Mesenchymal stem cell (in vitro differentiated cells and primary cell): ENCODE results near the gene TOR4A.
"Not testable (repeated sequence)": the region's sequence is repeated elsewhere in the genome, so short reads cannot be mapped to it uniquely, and the experiment has no call there.

Source experiments
- DNase-seq: peaks from one replicate; pipeline ENCODE4 v3.0.0-alpha.2; 2013
- H2AFZ ChIP-seq: one replicate; pipeline ENCODE4 v1.6.1; 2013; ENCODE audit warnings: low read depth, mild to moderate bottlenecking, control low read depth, inconsistent platforms, low read length, moderate library complexity
- H2AK5ac ChIP-seq: 2 replicates; pipeline ENCODE4 v1.6.1; 2013; ENCODE audit warnings: low read length, moderate library complexity, mild to moderate bottlenecking, inconsistent platforms; ENCODE audit not compliant: severe bottlenecking
- H2BK120ac ChIP-seq: one replicate; pipeline ENCODE4 v1.6.1; 2013; ENCODE audit warnings: low read depth, mild to moderate bottlenecking, inconsistent platforms, low read length, moderate library complexity
- H2BK12ac ChIP-seq, 2 experiments: one replicate each; pipeline ENCODE4 v1.6.1; 2013; ENCODE audit warnings: inconsistent platforms in 2 of 2, low read length in 2 of 2, mild to moderate bottlenecking in 2 of 2, moderate library complexity in 2 of 2, control low read depth in 1 of 2
- H2BK15ac ChIP-seq: one replicate; pipeline ENCODE4 v1.6.1; 2013; ENCODE audit warnings: mild to moderate bottlenecking, low read depth, inconsistent platforms; ENCODE audit not compliant: poor library complexity, severe bottlenecking
- H2BK5ac ChIP-seq: 2 replicates; pipeline ENCODE4 v1.6.1; 2013; ENCODE audit warnings: low read depth, mild to moderate bottlenecking, low read length, control low read depth, inconsistent platforms; ENCODE audit not compliant: poor library complexity, severe bottlenecking
- H3K14ac ChIP-seq, 2 experiments: one replicate each; pipeline ENCODE4 v1.6.1; 2013; ENCODE audit warnings: inconsistent platforms in 2 of 2, low read length in 2 of 2, control low read depth in 1 of 2, mild to moderate bottlenecking in 1 of 2, moderate library complexity in 1 of 2
- H3K18ac ChIP-seq, 2 experiments: one replicate each; pipeline ENCODE4 v1.6.1; 2013; ENCODE audit warnings: inconsistent platforms in 2 of 2, low read length in 2 of 2, control low read depth in 1 of 2, low read depth in 1 of 2, mild to moderate bottlenecking in 1 of 2
- H3K23ac ChIP-seq, 2 experiments: one replicate each; pipeline ENCODE4 v1.6.1; 2013; ENCODE audit warnings: inconsistent platforms in 2 of 2, low read length in 2 of 2, mild to moderate bottlenecking in 2 of 2, moderate library complexity in 2 of 2, control low read depth in 1 of 2
- H3K27ac ChIP-seq: 2 replicates; pipeline ENCODE4 v1.5.1; 2013; ENCODE audit warnings: mild to moderate bottlenecking, moderate library complexity, low read length, control low read depth, inconsistent platforms; ENCODE audit not compliant: poor library complexity, severe bottlenecking
- H3K27me3 ChIP-seq, 2 experiments: 2 replicates each; pipeline versions ENCODE4 v1.6.1 to v1.7.0; 2013; ENCODE audit warnings: low read length in 2 of 2, mild to moderate bottlenecking in 2 of 2, moderate library complexity in 2 of 2, control low read depth in 1 of 2, inconsistent platforms in 1 of 2; ENCODE audit not compliant: control insufficient read depth in 1 of 2, insufficient read depth in 1 of 2
- H3K36me3 ChIP-seq, 2 experiments: 2 replicates each; pipeline versions ENCODE4 v1.6.1 to v1.7.0; 2013; ENCODE audit warnings: low read length in 2 of 2, control low read depth in 1 of 2, inconsistent platforms in 1 of 2, low read depth in 1 of 2, mild to moderate bottlenecking in 1 of 2; ENCODE audit not compliant: insufficient read depth in 2 of 2, control insufficient read depth in 1 of 2
- H3K4ac ChIP-seq, 2 experiments: one replicate each; pipeline ENCODE4 v1.6.1; 2013; ENCODE audit warnings: inconsistent platforms in 2 of 2, low read length in 2 of 2, mild to moderate bottlenecking in 2 of 2, moderate library complexity in 2 of 2, control low read depth in 1 of 2, low read depth in 1 of 2
- H3K4me1 ChIP-seq: 2 replicates; pipeline ENCODE4 v1.6.1; 2013; ENCODE audit warnings: low read depth, low read length, control low read depth; ENCODE audit not compliant: control insufficient read depth, insufficient read depth
- H3K4me2 ChIP-seq: 2 replicates; pipeline ENCODE4 v1.6.1; 2013; ENCODE audit warnings: low read length, mild to moderate bottlenecking, inconsistent platforms; ENCODE audit not compliant: poor library complexity, severe bottlenecking
- H3K4me3 ChIP-seq, 2 experiments: 2 replicates each; pipeline versions ENCODE4 v1.5.1 to v1.7.0; 2013; ENCODE audit warnings: low read length in 2 of 2, mild to moderate bottlenecking in 2 of 2, control low read depth in 1 of 2, low read depth in 1 of 2; ENCODE audit not compliant: insufficient read depth in 1 of 2
- H3K79me1 ChIP-seq: replicated peaks from 2 replicates; pipeline ENCODE4 v1.6.1; 2013; ENCODE audit warnings: mild to moderate bottlenecking, control low read depth, low read length, inconsistent platforms; ENCODE audit not compliant: poor library complexity, severe bottlenecking
- H3K9ac ChIP-seq: 2 replicates; pipeline ENCODE4 v1.7.0; 2013; ENCODE audit warnings: mild to moderate bottlenecking, low read length, moderate library complexity
- H3K9me3 ChIP-seq: 2 replicates; pipeline ENCODE4 v1.7.0; 2013; ENCODE audit warnings: mild to moderate bottlenecking, low read length; ENCODE audit not compliant: control insufficient read depth
- H4K8ac ChIP-seq: one replicate; pipeline ENCODE4 v1.6.1; 2013; ENCODE audit warnings: inconsistent platforms, mild to moderate bottlenecking, low read length, moderate library complexity
- H4K91ac ChIP-seq: one replicate; pipeline ENCODE4 v1.6.1; 2013; ENCODE audit warnings: mild to moderate bottlenecking, low read length, inconsistent platforms
- WGBS: methylation state at CpG from one replicate; pipeline ENCODE4 v1.1.7; 2013; ENCODE audit warnings: mixed read lengths; 5-methylcytosine and 5-hydroxymethylcytosine counted together

Gene TOR4A

GRCh38 chr9:137262173-137262908, 15.2 kb upstream of the TOR4A start:
- not testable (repeated sequence) for H2AFZ ChIP-seq, H3K4me1 ChIP-seq, H2BK120ac ChIP-seq, H3K9ac ChIP-seq, H3K4me3 ChIP-seq, H3K23ac ChIP-seq, H2BK15ac ChIP-seq, H3K4me2 ChIP-seq, H3K9me3 ChIP-seq, H3K14ac ChIP-seq, H4K8ac ChIP-seq, H4K91ac ChIP-seq, H2AK5ac ChIP-seq, H2BK5ac ChIP-seq, H3K27me3 ChIP-seq, H3K27ac ChIP-seq, H3K18ac ChIP-seq, H3K4ac ChIP-seq, H2BK12ac ChIP-seq
- Histone ChIP-seq H3K36me3 (peaks cover 50 to 70% of the 10 kb centered on the region in 2 experiments), H3K79me1 (peaks cover 41% of the 10 kb centered on the region)
- WGBS: 44% methylated on average over 9 of the region's 15 CpGs
- peak; percentile 67 for DNase-seq

GRCh38 chr9:137262909-137263285, 14.6 kb upstream of the TOR4A start:
- DNase-seq: no peak
- Histone ChIP-seq H3K27ac (no peak overlapping the region), H4K91ac (peak overlapping the region; percentile 66)

GRCh38 chr9:137263506-137263905, 14.0 kb upstream of the TOR4A start:
- Histone ChIP-seq H3K4me3 (no peak overlapping the region), H3K14ac (no peak overlapping the region), H3K27ac (no peak overlapping the region), H3K27me3 (no peaks in the 10 kb centered on the region), H3K9me3 (no peaks in the 10 kb centered on the region), H3K79me1 (peaks cover 44% of the 10 kb centered on the region), H3K4me2 (no peak overlapping the region), H3K36me3 (peaks cover 56 to 72% of the 10 kb centered on the region in 2 experiments), H2BK12ac (no peak overlapping the region), H3K18ac (no peak overlapping the region), H2BK120ac (no peak overlapping the region), H2AFZ (no peak overlapping the region), H2BK5ac (no peak overlapping the region), H3K4me1 (peaks cover 13% of the 10 kb centered on the region), H4K91ac (no peak overlapping the region), H3K9ac (no peak overlapping the region), H3K23ac (no peak overlapping the region), H2AK5ac (no peak overlapping the region), H2BK15ac (no peak overlapping the region), H4K8ac (no peak overlapping the region), H3K4ac (no peak overlapping the region)
- 90% methylated on average over 10 of the region's 10 CpGs for WGBS
- no peak for DNase-seq

More at GRCh38 chr9:137262909-137263285, 14.6 kb upstream of the TOR4A start:
- Histone ChIP-seq H2AK5ac (no peak overlapping the region), H3K9me3 (no peaks in the 10 kb centered on the region), H2BK12ac (peak overlapping the region in 1 of 2 experiments; percentile 61), H4K8ac (peak overlapping the region; percentile 87), H2BK120ac (no peak overlapping the region), H2BK5ac (no peak overlapping the region), H3K18ac (peak overlapping the region in 1 of 2 experiments; percentile 28), H3K4ac (no peak overlapping the region), H2BK15ac (no peak overlapping the region), H3K4me3 (no peak overlapping the region), H3K4me1 (peaks cover 12% of the 10 kb centered on the region), H3K27me3 (no peaks in the 10 kb centered on the region), H3K4me2 (no peak overlapping the region), H3K23ac (no peak overlapping the region), H3K79me1 (peaks cover 43% of the 10 kb centered on the region), H3K36me3 (peaks cover 53 to 73% of the 10 kb centered on the region in 2 experiments), H3K9ac (no peak overlapping the region), H3K14ac (no peak overlapping the region), H2AFZ (no peak overlapping the region)
- 96% methylated on average over 24 of the region's 24 CpGs for WGBS

GRCh38 chr9:137264067-137264466, 13.5 kb upstream of the TOR4A start:
- no peak overlapping the region for H4K8ac ChIP-seq
- no peak overlapping the region for H3K27ac ChIP-seq
- WGBS: 98% methylated on average over 22 of the region's 22 CpGs
- H3K27me3 ChIP-seq: no peaks in the 10 kb centered on the region
- no peak overlapping the region for H2BK12ac ChIP-seq
- no peak overlapping the region for H2BK15ac ChIP-seq
- no peak overlapping the region for H3K4ac ChIP-seq
- H3K18ac ChIP-seq: no peak overlapping the region
- H3K4me2 ChIP-seq: no peak overlapping the region
- H3K23ac ChIP-seq: no peak overlapping the region
- H3K9ac ChIP-seq: no peak overlapping the region
- H2BK5ac ChIP-seq: no peak overlapping the region
- H3K79me1 ChIP-seq: peaks cover 46% of the 10 kb centered on the region
- no peak overlapping the region for H3K14ac ChIP-seq
- H2AFZ ChIP-seq: no peak overlapping the region
- H4K91ac ChIP-seq: no peak overlapping the region
- H3K9me3 ChIP-seq: no peaks in the 10 kb centered on the region
- H3K4me1 ChIP-seq: peaks cover 17% of the 10 kb centered on the region
- H3K4me3 ChIP-seq: no peak overlapping the region
- peaks cover 56 to 74% of the 10 kb centered on the region in 2 experiments for H3K36me3 ChIP-seq
- H2AK5ac ChIP-seq: no peak overlapping the region
- H2BK120ac ChIP-seq: no peak overlapping the region
- no peak for DNase-seq
